OCI-LY7 (cell line): Measurements from ENCODE around the gene RNF149. TPM values are rescaled to one million over a fixed set of nuclear protein-coding genes. Genes with fewer than 3 reads are reported as not detected.

Experiments
- BruUV-seq: library from RNA; stranded (reverse); fragments of 400-500 nt; replicated peaks from 2 replicates; lab custom pipeline; 2021; lab: Mats Ljungman, UMichigan
- CTCF ChIA-PET: fragments of 300-600 bp; sonication (Branson Sonifier 250); formaldehyde crosslinking; loops from one replicate; lab custom pipeline; 2022; ENCODE audit warnings: antibody characterized with exemption; ENCODE audit not compliant: unreplicated experiment; lab: Charles Lee
- POLR2A ChIA-PET: fragments of 300-600 bp; sonication (Branson Sonifier 250); formaldehyde crosslinking; loops from one replicate; lab custom pipeline; 2022; ENCODE audit warnings: antibody characterized with exemption; lab: Charles Lee
- DNase-seq: peaks from one replicate; pipeline ENCODE4 v3.0.0-alpha.2; 2015; ENCODE audit warnings: low spot score
- H2AFZ ChIP-seq: fragments of 200-600 bp; sonication (generic), shearing (Covaris generic); 2 replicates; pipeline ENCODE4 v1.6.1; 2014; ENCODE audit warnings: mild to moderate bottlenecking, antibody characterized with exemption, low read length, moderate library complexity
- H3K27ac ChIP-seq: fragments of 200-600 bp; sonication (generic); 2 replicates; pipeline ENCODE4 v1.5.1; 2014; ENCODE audit warnings: mixed run types, low read depth, mild to moderate bottlenecking, moderate library complexity, low read length, inconsistent platforms; ENCODE audit not compliant: poor library complexity, severe bottlenecking
- H3K36me3 ChIP-seq: fragments of 200-600 bp; sonication (generic); 2 replicates; pipeline ENCODE4 v1.6.1; 2014; ENCODE audit warnings: mild to moderate bottlenecking, antibody characterized with exemption, low read length, moderate library complexity, mixed read lengths; ENCODE audit not compliant: insufficient read depth
- H3K4me1 ChIP-seq: fragments of 200-600 bp; sonication (generic); 2 replicates; pipeline ENCODE4 v1.5.1; 2014; ENCODE audit warnings: mild to moderate bottlenecking, low read length; ENCODE audit not compliant: insufficient read depth, poor library complexity, severe bottlenecking
- H3K4me2 ChIP-seq: fragments of 200-600 bp; sonication (generic); 2 replicates; pipeline ENCODE4 v1.6.1; 2014; ENCODE audit warnings: mild to moderate bottlenecking, low read length
- H3K4me3 ChIP-seq: fragments of 200-600 bp; sonication (generic); 2 replicates; pipeline ENCODE4 v1.5.1; 2014; ENCODE audit warnings: mild to moderate bottlenecking, low read depth, low read length; ENCODE audit not compliant: poor library complexity, severe bottlenecking
- H3K79me2 ChIP-seq: fragments of 200-600 bp; sonication (generic); 2 replicates; pipeline ENCODE4 v1.6.1; 2016; ENCODE audit warnings: low read depth, mild to moderate bottlenecking, low read length, moderate library complexity, mixed read lengths; ENCODE audit not compliant: insufficient read depth
- H3K9me2 ChIP-seq: fragments of 200-600 bp; sonication (generic); 2 replicates; pipeline ENCODE4 v1.6.1; 2016; ENCODE audit warnings: mild to moderate bottlenecking, low read length, mixed read lengths; ENCODE audit not compliant: insufficient read depth
- H3K9me3 ChIP-seq: fragments of 200-600 bp; sonication (generic); 2 replicates; pipeline ENCODE4 v1.6.1; 2014; ENCODE audit warnings: mild to moderate bottlenecking, mixed run types, low read length, mixed read lengths
- H4K20me1 ChIP-seq: fragments of 200-600 bp; sonication (generic); 2 replicates; pipeline ENCODE4 v1.6.1; 2014; ENCODE audit warnings: mild to moderate bottlenecking, antibody characterized with exemption, low read length, moderate library complexity, mixed read lengths; ENCODE audit not compliant: insufficient read depth
- EZH2phosphoT487 ChIP-seq: fragments of 200-600 bp; sonication (generic); IDR thresholded peaks from 2 replicates; pipeline ENCODE4 v1.6.1; 2018; ENCODE audit warnings: low read depth, borderline replicate concordance, mild to moderate bottlenecking, mixed run types, antibody characterized with exemption, low read length, moderate library complexity, mixed read lengths
- intact Hi-C: fragments of 100-400 bp; cut with micrococcal nuclease; formaldehyde crosslinking; loops from one replicate; pipeline ENCODE4 v1.10.0; 2022; ENCODE audit not compliant: unreplicated experiment
- total RNA-seq, 2 experiments: library from RNA; depleted of rRNA in 1 of 2; stranded (reverse); fragments of >200 nt in 1 of 2; shearing (Covaris generic) in 1 of 2; gene quantifications; 2 replicates each; pipeline ENCODE4 v1.2.3, GENCODE V29; 2014 to 2022
- TF ChIP-seq, protein P1 (sequence below): fragments of 200-600 bp; sonication (generic); conservative IDR thresholded peaks from 2 replicates; pipeline ENCODE4 v1.5.1; 2014; ENCODE audit warnings: mild to moderate bottlenecking, antibody characterized with exemption, low read length, moderate library complexity, mixed read lengths

RNF149 gene
- total RNA-seq, 2 experiments from 2014 or later = 10.3 to 17.9 TPM

DNA sequence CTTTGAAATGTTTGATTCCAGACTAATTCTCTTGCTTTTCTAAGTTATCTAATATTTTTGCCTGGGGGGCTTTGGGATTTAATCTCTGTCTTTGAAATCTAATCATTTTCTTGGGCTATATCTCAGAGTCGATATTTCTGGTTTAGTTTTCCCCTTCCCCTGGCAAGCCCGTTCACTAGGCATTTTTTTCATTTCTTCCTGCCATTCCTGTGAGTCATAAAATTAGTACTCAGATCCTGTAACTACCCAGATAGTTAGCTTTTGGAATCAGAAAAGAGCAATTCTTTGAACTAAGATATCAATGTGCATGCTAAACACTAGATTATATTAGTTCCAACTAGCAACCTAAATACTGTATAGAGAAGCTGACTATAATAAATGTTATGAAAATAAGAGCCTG, 29.4 kb upstream of the RNF149 start:
- Histone ChIP-seq H3K36me3 (no peaks in the 10 kb centered on the region), H3K9me2 (no peaks in the 10 kb centered on the region), H3K27ac (no peak overlapping the region), H3K9me3 (no peaks in the 10 kb centered on the region), H3K4me2 (no peak overlapping the region), H2AFZ (no peak overlapping the region), H4K20me1 (no peaks in the 10 kb centered on the region), H3K4me3 (no peak overlapping the region), H3K79me2 (no peaks in the 10 kb centered on the region), H3K4me1 (no peaks in the 10 kb centered on the region)
- CTCF ChIA-PET = no interaction called here
- DNase-seq = no peak
- intact Hi-C loops = no loop called here
- no TSS peak for BruUV-seq
- POLR2A ChIA-PET = no interaction called here
- no peak for TF ChIP-seq EZH2phosphoT487
- TF ChIP-seq, protein P1, sequence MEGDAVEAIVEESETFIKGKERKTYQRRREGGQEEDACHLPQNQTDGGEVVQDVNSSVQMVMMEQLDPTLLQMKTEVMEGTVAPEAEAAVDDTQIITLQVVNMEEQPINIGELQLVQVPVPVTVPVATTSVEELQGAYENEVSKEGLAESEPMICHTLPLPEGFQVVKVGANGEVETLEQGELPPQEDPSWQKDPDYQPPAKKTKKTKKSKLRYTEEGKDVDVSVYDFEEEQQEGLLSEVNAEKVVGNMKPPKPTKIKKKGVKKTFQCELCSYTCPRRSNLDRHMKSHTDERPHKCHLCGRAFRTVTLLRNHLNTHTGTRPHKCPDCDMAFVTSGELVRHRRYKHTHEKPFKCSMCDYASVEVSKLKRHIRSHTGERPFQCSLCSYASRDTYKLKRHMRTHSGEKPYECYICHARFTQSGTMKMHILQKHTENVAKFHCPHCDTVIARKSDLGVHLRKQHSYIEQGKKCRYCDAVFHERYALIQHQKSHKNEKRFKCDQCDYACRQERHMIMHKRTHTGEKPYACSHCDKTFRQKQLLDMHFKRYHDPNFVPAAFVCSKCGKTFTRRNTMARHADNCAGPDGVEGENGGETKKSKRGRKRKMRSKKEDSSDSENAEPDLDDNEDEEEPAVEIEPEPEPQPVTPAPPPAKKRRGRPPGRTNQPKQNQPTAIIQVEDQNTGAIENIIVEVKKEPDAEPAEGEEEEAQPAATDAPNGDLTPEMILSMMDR = no peak

DNA sequence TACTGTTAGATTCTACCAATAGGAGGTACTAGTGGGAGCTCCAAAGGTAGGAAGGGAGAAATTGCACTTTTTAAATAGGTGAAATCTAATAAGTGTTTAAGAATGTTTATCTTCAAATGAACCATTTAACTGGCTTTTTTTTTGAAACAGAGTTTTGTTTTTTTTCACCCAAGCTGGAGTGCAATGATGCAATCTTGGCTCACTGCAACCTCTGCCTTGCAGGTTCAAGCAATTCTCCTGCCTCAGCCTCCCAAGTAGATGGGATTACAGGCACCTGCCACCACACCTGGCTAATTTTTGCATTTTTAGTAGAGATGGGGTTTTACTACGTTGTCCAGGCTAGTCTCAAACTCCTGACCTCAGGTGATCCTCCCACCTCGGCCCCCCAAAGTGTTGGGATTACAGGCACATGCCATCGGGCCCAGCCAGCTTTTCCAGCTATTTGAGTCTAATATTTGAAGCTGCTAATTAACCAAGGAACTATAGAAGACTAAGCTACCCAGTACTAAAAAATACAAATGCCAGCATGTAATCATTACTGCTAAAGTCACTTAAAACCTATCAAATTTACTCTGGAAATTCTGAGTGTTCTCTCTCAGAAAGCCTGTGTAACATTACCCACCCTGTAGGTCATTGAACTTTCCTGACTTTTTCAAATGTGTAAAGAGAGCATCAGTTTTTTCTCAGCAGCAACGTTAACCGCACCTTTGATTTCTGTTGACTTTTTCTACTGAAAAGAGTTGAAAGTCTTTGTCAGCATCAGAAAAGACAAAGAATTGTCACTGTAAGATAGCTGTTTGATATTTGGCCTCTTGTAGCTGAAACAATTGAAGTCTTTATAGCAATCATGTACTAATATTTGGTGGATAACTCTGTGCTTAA, 24.6 kb upstream of the RNF149 start:
- ChIA-PET CTCF (no interaction called here), POLR2A (interaction anchor here (0.7 kb wide), 4 partner anchors 359 to 1023 kb away, joined by 3 to 5 read pairs (median 4); no protein-coding TSS in a partner anchor)
- Histone ChIP-seq H4K20me1 (no peaks in the 10 kb centered on the region), H3K4me1 (peaks cover 8% of the 10 kb centered on the region), H3K9me2 (no peaks in the 10 kb centered on the region), H3K27ac (no peak overlapping the region), H3K9me3 (no peaks in the 10 kb centered on the region), H3K79me2 (no peaks in the 10 kb centered on the region), H3K36me3 (no peaks in the 10 kb centered on the region), H3K4me3 (no peak overlapping the region), H3K4me2 (no peak overlapping the region), H2AFZ (no peak overlapping the region)
- BruUV-seq = no TSS peak
- intact Hi-C loops = no loop called here
- no peak for TF ChIP-seq EZH2phosphoT487
- TF ChIP-seq, protein P1 = no peak
- DNase-seq = no peak

DNA sequence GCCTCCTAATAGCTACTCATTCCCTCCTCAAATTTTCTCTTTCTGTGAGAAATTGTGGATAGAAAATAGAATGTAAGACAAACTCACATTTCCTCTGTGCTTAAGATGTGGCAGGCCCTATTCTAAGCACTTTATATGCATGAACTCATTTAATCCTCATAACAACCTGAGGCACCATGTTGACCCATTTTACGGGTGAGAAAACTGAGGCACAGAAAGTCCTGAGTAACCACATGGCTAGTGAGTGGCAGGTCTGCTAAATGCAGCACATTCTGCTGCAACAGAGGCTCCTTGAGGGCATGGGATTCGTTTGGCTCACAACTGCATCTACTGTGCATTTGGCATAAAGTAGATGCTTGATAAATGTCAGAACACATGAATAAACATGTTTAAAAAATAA, 22.7 kb upstream of the RNF149 start:
- intact Hi-C loops = no loop called here
- Histone ChIP-seq H3K4me1 (peaks cover 11% of the 10 kb centered on the region), H4K20me1 (no peaks in the 10 kb centered on the region), H3K4me3 (no peak overlapping the region), H3K9me2 (no peaks in the 10 kb centered on the region), H2AFZ (no peak overlapping the region), H3K27ac (no peak overlapping the region), H3K79me2 (no peaks in the 10 kb centered on the region), H3K4me2 (no peak overlapping the region), H3K9me3 (no peaks in the 10 kb centered on the region), H3K36me3 (no peaks in the 10 kb centered on the region)
- TF ChIP-seq, protein P1 = no peak
- TF ChIP-seq EZH2phosphoT487 = no peak
- ChIA-PET POLR2A (no interaction called here), CTCF (no interaction called here)
- BruUV-seq = no TSS peak
- no peak for DNase-seq
